Stimulated activated CD4-positive, alpha-beta T cell treated with anti-CD3 and anti-CD28 coated beads, Interleukin-4, amount 100 ng/mL, for 48 hours (primary cell): ENCODE data around the gene CMPK2.

Experiments used
- DNase-seq, 2 donors: peaks; one replicate each; pipeline ENCODE4 v3.0.0-alpha.2; 2020; ENCODE audit warnings: low read depth in 2 of 2

CMPK2 gene

DNA sequence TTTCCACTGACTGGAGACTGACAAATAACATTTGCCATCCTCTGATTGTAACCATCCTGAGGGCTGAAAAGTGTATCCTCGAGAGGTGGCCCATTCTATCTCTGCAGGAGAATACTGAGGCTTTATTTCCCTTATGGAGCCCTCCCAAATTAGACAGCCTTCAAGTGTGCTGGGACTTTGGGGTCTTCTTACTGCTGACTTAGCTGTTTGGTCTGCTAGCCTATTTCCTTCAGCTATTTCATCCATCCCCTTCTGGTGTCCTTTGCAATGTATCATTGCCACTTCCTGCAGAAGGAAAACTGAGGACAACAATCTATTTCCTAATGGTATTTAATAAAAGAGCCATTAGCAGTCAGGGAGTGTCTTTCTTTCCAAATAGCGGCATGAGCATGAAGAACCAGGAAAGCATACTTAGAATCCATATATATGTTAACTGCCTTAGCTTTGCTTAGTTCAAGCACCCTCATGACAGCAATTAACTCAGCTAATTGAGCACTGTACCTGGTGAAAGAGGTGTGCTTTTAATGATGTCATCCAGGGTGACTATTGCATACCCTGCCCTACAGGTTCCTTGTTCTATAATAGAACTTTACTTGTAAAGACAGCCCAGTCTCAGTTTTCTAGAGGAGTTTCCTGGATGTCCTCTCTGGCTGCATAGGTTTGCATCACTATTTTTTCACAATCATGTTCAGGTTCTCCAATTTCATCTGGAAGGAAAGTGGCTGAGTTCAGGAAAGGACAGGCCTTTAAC, 24.0 kb downstream of the CMPK2 start:
- no peak for DNase-seq

DNA sequence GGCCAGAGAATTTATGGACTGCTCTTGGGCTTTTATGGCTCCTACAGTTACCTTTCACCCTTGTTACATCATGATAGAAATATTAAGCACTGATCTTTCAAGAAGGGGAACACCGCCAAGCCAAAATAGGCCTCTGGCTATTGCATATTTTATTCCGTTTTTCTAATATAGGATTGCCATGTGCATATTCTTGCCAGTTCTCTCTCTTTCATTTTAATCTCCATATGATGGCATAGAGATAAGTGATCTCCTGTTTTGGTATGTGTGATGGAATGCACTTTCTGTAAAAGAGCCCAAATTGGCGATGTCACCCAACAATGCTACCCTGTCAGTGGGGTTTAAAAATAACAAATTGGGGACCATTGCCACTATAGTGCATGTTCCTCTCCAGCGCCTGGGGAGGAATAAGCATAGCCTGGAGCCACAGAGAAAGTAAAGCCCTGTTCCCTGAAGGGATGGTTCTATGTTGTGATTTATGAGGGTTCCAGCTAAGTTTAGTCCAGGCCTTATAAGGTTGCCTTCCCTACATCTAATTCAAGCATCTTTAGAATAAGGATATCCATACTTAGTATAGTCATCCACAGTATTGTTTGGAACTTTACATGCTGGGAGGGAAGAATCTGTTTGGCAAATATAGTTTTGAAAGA, 26.9 kb downstream of the CMPK2 start:
- no peak for DNase-seq

- no peak for DNase-seq
Measured at GRCh38 chr2:6835467-6835866, 30.2 kb downstream of the CMPK2 start.

DNA sequence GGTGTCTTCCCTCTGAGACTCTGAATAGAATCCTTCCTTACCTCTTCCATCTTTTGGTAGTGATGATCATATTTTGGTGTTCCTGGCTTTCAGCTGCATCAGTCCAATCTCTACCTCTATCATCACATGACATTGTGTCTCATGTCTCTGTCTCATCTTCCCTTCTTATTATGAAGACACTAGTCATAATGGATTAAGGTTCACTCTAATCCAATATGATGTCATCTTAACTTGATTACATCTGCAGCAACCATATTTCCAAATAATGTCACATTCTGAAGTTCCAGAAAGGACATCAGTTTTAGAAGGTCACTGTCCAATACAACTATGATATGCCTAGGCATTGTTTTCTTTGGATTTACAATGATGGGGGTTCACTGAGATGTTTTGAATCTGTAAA, 31.5 kb downstream of the CMPK2 start:
- DNase-seq = no peak

DNA sequence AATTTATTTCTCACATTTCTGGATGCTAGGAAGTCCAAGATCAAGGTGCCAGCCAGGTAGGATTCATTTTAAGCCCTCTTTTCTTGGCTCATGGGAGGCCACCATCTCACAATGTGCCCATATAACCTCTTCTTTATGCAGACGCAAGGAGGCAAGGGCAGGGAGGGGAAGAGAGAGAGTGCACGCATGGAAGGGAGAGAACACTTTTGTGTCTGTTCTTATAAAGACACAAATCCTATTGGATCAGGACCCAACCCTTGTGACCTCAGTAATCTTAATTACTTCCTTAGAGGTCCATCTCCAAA, 32.5 kb downstream of the CMPK2 start:
- DNase-seq = no peak

DNA sequence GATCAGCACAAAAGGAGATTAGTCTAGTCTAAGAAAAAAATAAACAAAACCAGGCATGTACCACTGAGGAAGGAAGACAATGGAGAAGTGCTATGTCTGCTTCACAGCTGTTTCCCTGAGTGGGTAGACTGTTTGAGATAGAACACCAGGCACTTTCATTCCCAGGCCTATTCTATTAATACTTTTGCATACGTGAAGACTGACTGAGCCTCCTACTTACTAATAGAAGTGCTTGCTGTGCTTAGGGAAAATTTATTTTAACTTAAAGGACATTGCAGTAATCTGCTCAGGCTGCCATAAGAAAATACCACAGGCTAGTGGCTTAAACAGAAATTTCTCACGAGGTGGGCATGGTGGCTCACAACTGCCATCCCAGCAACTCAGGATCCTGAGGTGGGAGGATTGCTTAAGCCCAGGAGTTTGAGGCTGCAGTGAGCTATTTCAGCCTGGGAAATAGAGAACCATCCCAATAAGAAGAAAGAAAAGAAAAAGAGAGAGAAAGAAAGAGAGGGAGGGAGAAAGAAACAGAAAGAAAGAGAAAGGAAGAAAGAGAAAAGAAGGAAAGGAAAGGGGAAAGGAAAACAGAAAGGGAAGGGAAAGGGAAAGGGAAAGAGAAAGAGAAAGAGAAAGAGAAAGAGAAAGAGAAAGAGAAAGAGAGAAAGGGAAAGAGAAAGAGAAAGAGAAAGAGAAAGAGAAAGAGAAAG, 33.0 kb downstream of the CMPK2 start:
- no peak for DNase-seq

DNA sequence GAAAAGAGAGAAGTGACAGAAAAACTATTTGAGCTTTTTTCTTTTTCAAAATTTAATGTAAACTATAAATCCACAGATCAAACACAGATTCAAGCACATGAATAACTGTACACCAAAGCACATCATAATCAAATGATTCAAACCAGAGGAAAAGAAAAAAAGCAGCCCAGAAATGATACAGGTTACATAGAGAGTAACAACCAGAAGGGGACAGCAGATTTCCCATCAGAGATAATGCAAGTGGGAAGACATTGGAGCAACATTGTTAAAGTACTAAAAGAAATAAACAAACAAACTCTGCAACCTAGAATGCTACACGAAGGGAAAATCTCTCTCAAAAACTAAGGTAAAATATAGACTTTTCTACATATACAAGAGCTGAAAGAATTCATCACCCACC, 34.5 kb downstream of the CMPK2 start:
- DNase-seq = no peak

- no peak for DNase-seq
Measured at GRCh38 chr2:6828299-6828584, 37.5 kb downstream of the CMPK2 start.

DNA sequence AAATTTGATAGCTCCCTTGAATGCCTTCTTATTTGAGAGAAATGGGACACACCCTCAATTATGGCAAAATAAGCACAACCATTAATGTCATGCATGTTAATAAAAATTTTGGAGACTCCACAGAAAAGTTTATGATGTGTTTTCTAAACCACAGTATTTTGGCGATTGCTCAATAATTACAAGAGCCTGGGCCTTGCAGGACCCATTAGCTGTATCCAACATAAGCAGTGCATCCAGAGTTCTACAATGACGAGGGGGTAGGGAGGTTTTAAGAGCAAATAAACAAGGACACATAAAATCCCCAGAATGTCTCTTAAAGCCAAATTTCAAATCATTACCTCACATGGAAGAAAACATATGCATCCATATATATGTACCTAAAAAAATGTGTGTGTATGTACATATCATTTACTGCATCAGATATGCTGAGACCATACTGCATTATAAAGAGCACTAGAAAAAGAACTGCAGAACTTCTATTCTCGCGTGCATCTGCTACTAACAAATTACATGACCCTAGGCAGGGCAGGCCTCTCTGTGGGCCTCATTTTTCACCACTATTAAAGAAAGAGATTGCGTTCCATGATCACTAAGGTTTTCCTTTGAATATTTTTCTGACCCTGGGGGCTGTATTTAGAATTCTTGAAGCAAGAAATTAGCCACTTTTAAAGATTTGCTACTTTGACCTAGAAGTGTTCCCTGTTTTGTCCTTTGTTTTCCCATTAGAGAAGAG, 38.0 kb downstream of the CMPK2 start:
- no peak for DNase-seq

DNA sequence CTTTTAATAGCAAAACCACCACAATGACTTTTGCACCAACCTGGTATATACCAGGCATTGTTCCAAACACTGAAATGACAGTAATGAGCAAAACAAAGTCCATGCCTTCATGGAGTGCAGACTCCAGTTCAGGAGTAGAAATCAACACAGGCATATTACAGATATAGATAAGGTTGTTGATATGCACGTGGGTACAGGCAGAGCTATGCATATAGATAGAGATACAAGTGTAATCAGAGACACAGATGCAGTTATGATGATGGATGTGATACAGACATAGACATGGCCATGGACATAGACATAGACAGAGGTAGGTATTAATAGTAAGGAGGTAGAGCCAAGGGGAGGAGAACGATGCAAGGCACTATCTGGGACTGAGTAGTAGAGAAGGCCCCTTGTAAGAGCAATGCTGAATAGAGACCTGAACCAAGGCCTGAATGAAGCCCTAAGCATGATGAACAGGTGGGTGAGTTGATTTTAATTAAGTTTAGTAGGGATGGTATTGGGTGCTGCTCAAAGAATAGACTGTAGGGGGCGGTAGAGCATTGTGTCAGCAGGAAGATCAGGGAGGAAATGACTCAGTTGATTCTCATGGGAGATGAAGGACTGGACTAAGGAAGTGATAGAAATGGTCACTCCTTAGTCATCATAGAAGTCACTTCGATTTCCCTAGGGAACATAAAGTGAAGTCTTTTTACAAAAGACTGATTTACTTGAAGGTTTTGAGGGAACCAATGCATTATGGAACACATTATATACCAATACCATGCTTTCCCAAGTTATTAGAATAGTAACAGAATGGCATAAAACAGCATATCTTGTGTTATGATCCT, 39.4 kb downstream of the CMPK2 start:
- DNase-seq = peak; percentile 53 to 55

DNA sequence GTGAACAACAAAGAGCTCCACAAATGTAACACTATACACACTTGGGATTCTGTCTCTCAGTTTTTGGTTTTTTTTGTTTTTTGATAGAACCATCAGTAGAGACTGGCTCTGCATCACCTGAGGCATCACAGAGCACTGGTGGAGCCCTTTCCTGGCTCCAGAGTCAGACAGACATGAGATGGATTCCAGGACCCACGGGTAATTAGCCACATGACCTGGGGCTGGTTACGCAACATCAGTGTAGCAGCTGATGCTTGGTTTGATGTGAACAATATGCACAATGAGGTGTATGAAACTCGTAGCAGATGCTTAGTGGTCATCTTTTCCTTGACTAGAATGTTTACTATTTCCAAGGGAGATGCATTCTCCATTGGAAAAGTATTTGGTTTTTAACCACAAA, 40.7 kb downstream of the CMPK2 start:
- no peak for DNase-seq

- no peak for DNase-seq
Measured at GRCh38 chr2:6823111-6823510, 42.6 kb downstream of the CMPK2 start.

- DNase-seq = no peak
Measured at GRCh38 chr2:6822406-6822805, 43.3 kb downstream of the CMPK2 start.

- DNase-seq = no peak
Measured at GRCh38 chr2:6820903-6821584, 44.7 kb downstream of the CMPK2 start.

DNA sequence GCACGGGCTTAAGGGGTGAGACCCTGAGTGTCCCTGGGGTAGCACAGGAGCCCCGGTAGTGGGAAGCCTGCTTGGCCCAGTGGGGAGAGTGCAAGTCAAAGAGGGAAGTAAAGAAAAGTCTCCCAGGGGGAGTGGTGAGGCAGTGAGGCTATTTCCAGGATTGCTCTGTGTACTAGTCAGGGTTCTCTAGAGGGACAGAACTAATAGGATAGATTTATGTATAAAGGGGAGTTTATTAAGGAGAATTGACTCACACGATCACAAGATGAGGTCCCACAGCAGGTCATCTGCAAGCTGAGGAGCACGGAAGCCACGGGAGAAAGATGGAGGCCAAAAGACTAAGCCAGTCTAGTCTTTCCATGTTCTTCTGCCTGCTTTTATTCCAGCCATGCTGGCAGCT, 45.5 kb downstream of the CMPK2 start:
- DNase-seq = no peak

GRCh38 chr2:6819668-6820067, 46.0 kb downstream of the CMPK2 start:
- DNase-seq = no peak

DNA sequence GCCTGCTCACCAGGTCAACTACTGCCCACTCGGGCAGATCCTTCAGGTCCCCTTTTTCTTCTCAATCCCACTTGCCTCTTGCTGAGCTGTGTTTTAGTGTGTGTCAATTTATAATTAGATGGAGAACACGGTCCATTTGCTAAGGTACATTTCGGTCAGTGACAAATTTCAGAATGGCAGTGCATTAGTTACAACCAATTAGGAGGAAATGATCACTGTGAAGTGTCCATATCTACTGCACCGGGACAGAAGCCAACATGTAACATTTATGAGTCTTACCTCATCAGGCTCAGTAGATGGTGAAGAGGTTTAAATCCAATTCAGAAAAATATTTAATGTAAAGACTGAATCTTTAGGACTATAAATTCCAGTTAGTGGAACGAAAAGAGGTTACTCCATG, 47.7 kb downstream of the CMPK2 start:
- no peak for DNase-seq

- no peak for DNase-seq
Measured at GRCh38 chr2:6814869-6815268, 50.8 kb downstream of the CMPK2 start.

- no peak for DNase-seq
Measured at GRCh38 chr2:6814312-6814711, 51.4 kb downstream of the CMPK2 start.

DNA sequence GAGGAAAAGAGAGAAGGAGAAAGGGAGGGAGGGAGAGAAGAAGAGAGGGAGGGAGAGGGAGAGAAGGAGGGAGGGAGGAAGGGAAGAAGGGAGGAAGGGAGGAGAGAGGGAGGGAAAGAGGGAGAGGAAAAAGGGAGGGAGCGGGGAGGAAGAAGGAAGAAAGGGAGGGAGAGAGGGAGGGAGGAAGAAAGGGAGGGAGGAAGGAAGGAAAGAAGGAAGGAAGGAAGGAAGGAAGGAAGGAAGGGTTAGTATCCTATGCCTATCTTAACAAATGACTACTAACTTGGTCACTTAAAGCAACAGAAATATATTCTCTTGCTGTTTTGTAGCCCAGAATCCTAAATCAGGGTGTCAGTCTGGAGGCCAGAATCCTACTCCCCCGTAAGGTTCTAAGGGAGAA, 52.1 kb downstream of the CMPK2 start:
- DNase-seq = no peak

DNA sequence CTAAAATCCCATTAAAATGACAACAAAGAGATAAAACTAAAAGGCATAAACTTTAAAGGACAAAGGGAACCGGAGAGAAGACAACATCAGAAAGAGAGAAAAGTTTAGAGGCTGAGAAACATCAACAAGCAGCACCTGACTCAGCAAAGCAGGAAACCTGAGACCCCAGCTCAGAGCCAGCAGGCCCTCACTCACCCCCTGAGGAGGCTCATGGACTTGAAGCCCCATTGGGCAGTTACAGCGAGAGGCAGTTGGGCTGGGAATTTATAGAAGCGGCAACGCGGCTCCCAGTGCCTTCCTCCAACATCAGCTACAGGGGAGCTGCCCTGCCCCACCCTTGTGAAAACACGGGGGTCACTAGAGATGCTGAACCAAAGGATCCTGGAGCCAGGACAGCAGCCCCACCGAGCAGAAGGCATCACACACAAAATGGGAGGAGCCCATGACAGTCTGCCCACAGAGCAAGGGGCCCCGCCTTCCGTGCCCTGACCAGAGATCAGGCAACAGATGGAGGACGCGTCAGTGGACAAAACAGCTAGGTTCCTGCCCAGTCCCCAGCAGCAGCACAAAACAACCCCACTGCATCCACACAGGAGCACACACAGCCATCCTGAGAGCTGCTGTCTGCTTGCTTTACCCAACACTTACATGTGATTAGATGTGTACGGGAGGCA, 52.7 kb downstream of the CMPK2 start:
- DNase-seq = no peak
